Right lobe of liver (tissue), 4 donors: ENCODE results near the gene MOGAT2.

Experiments
- POLR2A ChIP-seq: fragments of 450-650 bp; IDR thresholded peaks from one replicate; pipeline ENCODE4 v1.6.1; 2017; ENCODE audit warnings: antibody characterized with exemption, mild to moderate bottlenecking
- TF ChIP-seq, protein P1 (sequence below), 4 donors: fragments of 200-600 bp in 3 of 4; fragments of 450-650 bp in 1 of 4; IDR thresholded peaks; one replicate each; pipeline versions ENCODE4 v1.5.1 to v1.8.0; 2016 to 2022; ENCODE audit warnings: antibody characterized with exemption in 4 of 4, mild to moderate bottlenecking in 2 of 4
- donor health status: DM: no; HTN: no; CAD: no.
- donor health status: DM: no; HTN: no; CAD: no.
- donor health status: DM: no; HTN: yes; CAD: no.

DNA sequence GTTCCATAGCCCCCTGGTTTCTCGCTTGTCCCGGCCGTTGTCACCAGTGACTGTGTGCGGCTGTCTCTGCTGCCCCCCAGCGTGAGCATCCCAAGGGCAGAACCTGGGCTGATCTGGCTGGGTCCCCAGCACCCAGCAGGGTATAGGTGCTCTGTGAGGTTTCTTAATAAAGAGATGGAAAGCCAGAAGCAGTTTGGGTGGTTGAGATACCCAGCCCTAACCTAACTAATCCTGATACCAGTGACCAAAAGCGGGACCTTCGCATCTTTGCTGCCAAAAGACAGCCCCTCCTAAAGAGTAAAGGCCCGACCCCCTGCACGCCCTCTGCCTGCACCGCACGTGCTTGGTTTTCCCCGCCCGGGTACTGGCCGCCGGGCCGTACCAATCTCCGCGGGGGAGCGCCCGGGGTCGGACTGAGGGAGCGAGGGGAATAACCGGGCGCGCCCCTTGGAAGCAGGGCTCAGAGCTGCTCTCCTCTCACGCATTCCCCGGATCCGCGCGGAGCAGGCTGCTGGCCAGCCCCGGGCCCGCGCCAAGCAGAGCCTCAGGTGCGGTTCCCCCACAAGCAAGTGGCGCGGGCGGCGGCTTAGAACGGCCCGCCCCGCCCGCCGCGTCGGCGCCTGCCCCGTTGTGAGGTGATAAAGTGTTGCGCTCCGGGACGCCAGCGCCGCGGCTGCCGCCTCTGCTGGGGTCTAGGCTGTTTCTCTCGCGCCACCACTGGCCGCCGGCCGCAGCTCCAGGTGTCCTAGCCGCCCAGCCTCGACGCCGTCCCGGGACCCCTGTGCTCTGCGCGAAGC, 50.7 kb downstream of the MOGAT2 start, which contains the start of gene DGAT2:
- peak; percentile 89 for TF ChIP-seq POLR2A
- TF ChIP-seq, protein P1, sequence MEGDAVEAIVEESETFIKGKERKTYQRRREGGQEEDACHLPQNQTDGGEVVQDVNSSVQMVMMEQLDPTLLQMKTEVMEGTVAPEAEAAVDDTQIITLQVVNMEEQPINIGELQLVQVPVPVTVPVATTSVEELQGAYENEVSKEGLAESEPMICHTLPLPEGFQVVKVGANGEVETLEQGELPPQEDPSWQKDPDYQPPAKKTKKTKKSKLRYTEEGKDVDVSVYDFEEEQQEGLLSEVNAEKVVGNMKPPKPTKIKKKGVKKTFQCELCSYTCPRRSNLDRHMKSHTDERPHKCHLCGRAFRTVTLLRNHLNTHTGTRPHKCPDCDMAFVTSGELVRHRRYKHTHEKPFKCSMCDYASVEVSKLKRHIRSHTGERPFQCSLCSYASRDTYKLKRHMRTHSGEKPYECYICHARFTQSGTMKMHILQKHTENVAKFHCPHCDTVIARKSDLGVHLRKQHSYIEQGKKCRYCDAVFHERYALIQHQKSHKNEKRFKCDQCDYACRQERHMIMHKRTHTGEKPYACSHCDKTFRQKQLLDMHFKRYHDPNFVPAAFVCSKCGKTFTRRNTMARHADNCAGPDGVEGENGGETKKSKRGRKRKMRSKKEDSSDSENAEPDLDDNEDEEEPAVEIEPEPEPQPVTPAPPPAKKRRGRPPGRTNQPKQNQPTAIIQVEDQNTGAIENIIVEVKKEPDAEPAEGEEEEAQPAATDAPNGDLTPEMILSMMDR (IDR thresholded peaks at IDR 0.05): peak; percentile 44 to 65 (median 58)
